Neural cell (in vitro differentiated cells): ENCODE data around the gene NCAPD2. TPM values are rescaled to one million over a fixed set of nuclear protein-coding genes. Genes with fewer than 3 reads are reported as not detected.

ENCODE experiments used
- H2AFZ ChIP-seq: fragments of 200-600, 300-800 bp; sonication (generic), shearing (Covaris generic); 2 replicates; pipeline ENCODE4 v1.6.0; 2014; ENCODE audit warnings: low read depth, mild to moderate bottlenecking, antibody characterized with exemption, low read length, moderate library complexity
- H3F3A ChIP-seq: fragments of 200-600 bp; shearing (Covaris generic); 2 replicates; pipeline ENCODE4 v1.6.1; 2016; ENCODE audit warnings: mild to moderate bottlenecking, moderate library complexity, mixed read lengths, antibody characterized with exemption, low read length; ENCODE audit not compliant: insufficient read depth, poor library complexity, severe bottlenecking
- H3K27ac ChIP-seq: fragments of 200-600, 300-800 bp; sonication (generic), shearing (Covaris generic); 2 replicates; pipeline ENCODE4 v1.5.1; 2014; ENCODE audit warnings: mild to moderate bottlenecking, low read length, moderate library complexity
- H3K27me3 ChIP-seq: fragments of 300-800, 200-600 bp; sonication (generic), shearing (Covaris generic); 2 replicates; pipeline ENCODE4 v1.6.0; 2014; ENCODE audit warnings: mild to moderate bottlenecking, low read depth, low read length, moderate library complexity; ENCODE audit not compliant: insufficient read depth
- H3K36me3 ChIP-seq: fragments of 300-800, 200-600 bp; sonication (generic), shearing (Covaris generic); 2 replicates; pipeline ENCODE4 v1.5.1; 2014; ENCODE audit warnings: mild to moderate bottlenecking, antibody characterized with exemption, low read length, moderate library complexity; ENCODE audit not compliant: insufficient read depth
- H3K4me2 ChIP-seq: fragments of 300-800, 200-600 bp; sonication (generic), shearing (Covaris generic); 2 replicates; pipeline ENCODE4 v1.6.0; 2014; ENCODE audit warnings: mild to moderate bottlenecking, low read length
- H3K4me3 ChIP-seq: fragments of 300-800, 200-600 bp; sonication (generic), shearing (Covaris generic); 2 replicates; pipeline ENCODE4 v1.5.1; 2014; ENCODE audit warnings: mild to moderate bottlenecking, low read length, moderate library complexity
- H3K79me2 ChIP-seq: fragments of 200-600 bp; shearing (Covaris generic); replicated peaks from 2 replicates; pipeline ENCODE4 v1.6.0; 2014; ENCODE audit warnings: mild to moderate bottlenecking, low read length, moderate library complexity; ENCODE audit not compliant: insufficient read depth
- H3K9ac ChIP-seq: fragments of 300-800, 200-600 bp; sonication (generic), shearing (Covaris generic); 2 replicates; pipeline ENCODE4 v1.6.1; 2016; ENCODE audit warnings: mild to moderate bottlenecking, low read length, mixed read lengths
- H3K9me2 ChIP-seq: fragments of 200-600 bp; shearing (Covaris generic); 2 replicates; pipeline ENCODE4 v1.6.1; 2016; ENCODE audit warnings: mild to moderate bottlenecking, low read length, mixed read lengths; ENCODE audit not compliant: insufficient read depth
- H3K9me3 ChIP-seq: fragments of 200-600, 300-800 bp; sonication (generic), shearing (Covaris generic); 2 replicates; pipeline ENCODE4 v1.6.1; 2016; ENCODE audit warnings: mild to moderate bottlenecking, mixed run types, low read length, moderate library complexity, mixed read lengths
- H4K20me1 ChIP-seq: fragments of 200-600 bp; shearing (Covaris generic); 2 replicates; pipeline ENCODE4 v1.6.1; 2016; ENCODE audit warnings: mild to moderate bottlenecking, mixed run types; ENCODE audit not compliant: insufficient read depth
- EP300 ChIP-seq: fragments of 450-650 bp; conservative IDR thresholded peaks from 2 replicates; pipeline ENCODE4 v1.6.1; 2014; ENCODE audit warnings: antibody characterized with exemption, mild to moderate bottlenecking, moderate library complexity; ENCODE audit not compliant: poor library complexity, severe bottlenecking
- EZH2 ChIP-seq: fragments of 200-600, 300-800 bp; shearing (Covaris generic), sonication (generic); IDR thresholded peaks from 2 replicates; pipeline ENCODE4 v1.6.1; 2014; ENCODE audit warnings: antibody characterized with exemption, low read length, borderline replicate concordance, mild to moderate bottlenecking; ENCODE audit not compliant: insufficient read depth, poor library complexity, severe bottlenecking
- MXI1 ChIP-seq: fragments of 450-650 bp; conservative IDR thresholded peaks from 2 replicates; pipeline ENCODE4 v1.6.1; 2014; ENCODE audit warnings: antibody characterized with exemption, mild to moderate bottlenecking; ENCODE audit not compliant: poor library complexity, severe bottlenecking
- POLR2AphosphoS5 ChIP-seq: IDR thresholded peaks from 2 replicates; pipeline ENCODE4 v1.6.1; 2012
- RAD21 ChIP-seq: fragments of 450-650 bp; conservative IDR thresholded peaks from 2 replicates; pipeline ENCODE4 v1.6.1; 2014; ENCODE audit warnings: antibody characterized with exemption, mild to moderate bottlenecking, moderate library complexity
- SMC3 ChIP-seq: fragments of 450-650 bp; conservative IDR thresholded peaks from 2 replicates; pipeline ENCODE4 v1.6.1; 2014; ENCODE audit warnings: antibody characterized with exemption, mild to moderate bottlenecking, moderate library complexity; ENCODE audit not compliant: poor library complexity
- TAF1 ChIP-seq: IDR thresholded peaks from 2 replicates; pipeline ENCODE4 v1.6.1; 2012; ENCODE audit warnings: low read depth
- polyA plus RNA-seq: library from polyadenylated mRNA; depleted of rRNA; stranded (reverse); fragments of >200 nt; gene quantifications from 2 replicates; pipeline ENCODE4 v1.2.3, GENCODE V29; 2014
- TF ChIP-seq, protein P1 (sequence below): IDR thresholded peaks from 2 replicates; pipeline ENCODE4 v1.6.1; 2012; ENCODE audit warnings: borderline replicate concordance
- TF ChIP-seq, protein P2 (sequence below): fragments of 450-650 bp; IDR thresholded peaks from 2 replicates; pipeline ENCODE4 v1.5.1; 2014; ENCODE audit warnings: antibody characterized with exemption, mild to moderate bottlenecking, moderate library complexity; ENCODE audit not compliant: poor library complexity, severe bottlenecking

The NCAPD2 gene
- polyA plus RNA-seq, 1 donor from 2014 or later = 4.5 TPM

DNA sequence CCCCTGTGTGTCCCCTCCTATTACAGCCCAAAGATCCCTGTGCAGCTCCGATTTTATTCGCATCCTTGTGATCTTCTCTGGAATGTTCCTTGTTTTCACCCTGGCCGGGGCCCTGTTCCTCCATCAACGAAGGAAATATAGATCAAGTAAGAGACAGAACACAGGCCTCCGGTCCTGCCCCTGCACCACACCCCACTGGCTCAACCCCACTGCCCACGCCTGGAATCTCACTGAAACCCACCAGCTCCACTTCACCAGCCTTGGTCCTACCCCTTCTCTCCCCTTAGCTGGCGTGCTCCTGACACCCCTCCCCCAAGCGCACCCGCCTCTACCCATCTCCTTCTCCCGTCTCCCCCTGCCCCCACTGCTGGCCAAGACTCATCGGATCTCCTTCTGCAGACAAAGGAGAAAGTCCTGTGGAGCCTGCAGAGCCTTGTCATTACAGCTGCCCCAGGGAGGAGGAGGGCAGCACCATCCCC is 43.0 kb upstream of the NCAPD2 start:
- peak overlapping the region; percentile 55 for H3K4me3 ChIP-seq
- peak overlapping the region; percentile 58 for H3K27ac ChIP-seq
- no peaks in the 10 kb centered on the region for H3K9me3 ChIP-seq
- H3K36me3 ChIP-seq = no peaks in the 10 kb centered on the region
- H3F3A ChIP-seq = no peaks in the 10 kb centered on the region
- no peaks in the 10 kb centered on the region for H3K9me2 ChIP-seq
- no peaks in the 10 kb centered on the region for H3K79me2 ChIP-seq
- H4K20me1 ChIP-seq = no peaks in the 10 kb centered on the region
- peak overlapping the region; percentile 83 for H2AFZ ChIP-seq
- no peaks in the 10 kb centered on the region for H3K27me3 ChIP-seq
- TF ChIP-seq TAF1 = no peak
- TF ChIP-seq, protein P1, sequence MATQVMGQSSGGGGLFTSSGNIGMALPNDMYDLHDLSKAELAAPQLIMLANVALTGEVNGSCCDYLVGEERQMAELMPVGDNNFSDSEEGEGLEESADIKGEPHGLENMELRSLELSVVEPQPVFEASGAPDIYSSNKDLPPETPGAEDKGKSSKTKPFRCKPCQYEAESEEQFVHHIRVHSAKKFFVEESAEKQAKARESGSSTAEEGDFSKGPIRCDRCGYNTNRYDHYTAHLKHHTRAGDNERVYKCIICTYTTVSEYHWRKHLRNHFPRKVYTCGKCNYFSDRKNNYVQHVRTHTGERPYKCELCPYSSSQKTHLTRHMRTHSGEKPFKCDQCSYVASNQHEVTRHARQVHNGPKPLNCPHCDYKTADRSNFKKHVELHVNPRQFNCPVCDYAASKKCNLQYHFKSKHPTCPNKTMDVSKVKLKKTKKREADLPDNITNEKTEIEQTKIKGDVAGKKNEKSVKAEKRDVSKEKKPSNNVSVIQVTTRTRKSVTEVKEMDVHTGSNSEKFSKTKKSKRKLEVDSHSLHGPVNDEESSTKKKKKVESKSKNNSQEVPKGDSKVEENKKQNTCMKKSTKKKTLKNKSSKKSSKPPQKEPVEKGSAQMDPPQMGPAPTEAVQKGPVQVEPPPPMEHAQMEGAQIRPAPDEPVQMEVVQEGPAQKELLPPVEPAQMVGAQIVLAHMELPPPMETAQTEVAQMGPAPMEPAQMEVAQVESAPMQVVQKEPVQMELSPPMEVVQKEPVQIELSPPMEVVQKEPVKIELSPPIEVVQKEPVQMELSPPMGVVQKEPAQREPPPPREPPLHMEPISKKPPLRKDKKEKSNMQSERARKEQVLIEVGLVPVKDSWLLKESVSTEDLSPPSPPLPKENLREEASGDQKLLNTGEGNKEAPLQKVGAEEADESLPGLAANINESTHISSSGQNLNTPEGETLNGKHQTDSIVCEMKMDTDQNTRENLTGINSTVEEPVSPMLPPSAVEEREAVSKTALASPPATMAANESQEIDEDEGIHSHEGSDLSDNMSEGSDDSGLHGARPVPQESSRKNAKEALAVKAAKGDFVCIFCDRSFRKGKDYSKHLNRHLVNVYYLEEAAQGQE = no peak
- no peak for TF ChIP-seq MXI1
- TF ChIP-seq SMC3 = no peak
- TF ChIP-seq, protein P2, sequence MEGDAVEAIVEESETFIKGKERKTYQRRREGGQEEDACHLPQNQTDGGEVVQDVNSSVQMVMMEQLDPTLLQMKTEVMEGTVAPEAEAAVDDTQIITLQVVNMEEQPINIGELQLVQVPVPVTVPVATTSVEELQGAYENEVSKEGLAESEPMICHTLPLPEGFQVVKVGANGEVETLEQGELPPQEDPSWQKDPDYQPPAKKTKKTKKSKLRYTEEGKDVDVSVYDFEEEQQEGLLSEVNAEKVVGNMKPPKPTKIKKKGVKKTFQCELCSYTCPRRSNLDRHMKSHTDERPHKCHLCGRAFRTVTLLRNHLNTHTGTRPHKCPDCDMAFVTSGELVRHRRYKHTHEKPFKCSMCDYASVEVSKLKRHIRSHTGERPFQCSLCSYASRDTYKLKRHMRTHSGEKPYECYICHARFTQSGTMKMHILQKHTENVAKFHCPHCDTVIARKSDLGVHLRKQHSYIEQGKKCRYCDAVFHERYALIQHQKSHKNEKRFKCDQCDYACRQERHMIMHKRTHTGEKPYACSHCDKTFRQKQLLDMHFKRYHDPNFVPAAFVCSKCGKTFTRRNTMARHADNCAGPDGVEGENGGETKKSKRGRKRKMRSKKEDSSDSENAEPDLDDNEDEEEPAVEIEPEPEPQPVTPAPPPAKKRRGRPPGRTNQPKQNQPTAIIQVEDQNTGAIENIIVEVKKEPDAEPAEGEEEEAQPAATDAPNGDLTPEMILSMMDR = no peak
- no peak for TF ChIP-seq EP300
- no peak for TF ChIP-seq EZH2
- no peak for TF ChIP-seq RAD21
- TF ChIP-seq POLR2AphosphoS5 = no peak
- peak overlapping the region; percentile 34 for H3K4me2 ChIP-seq
- H3K9ac ChIP-seq = peak overlapping the region; percentile 70

DNA sequence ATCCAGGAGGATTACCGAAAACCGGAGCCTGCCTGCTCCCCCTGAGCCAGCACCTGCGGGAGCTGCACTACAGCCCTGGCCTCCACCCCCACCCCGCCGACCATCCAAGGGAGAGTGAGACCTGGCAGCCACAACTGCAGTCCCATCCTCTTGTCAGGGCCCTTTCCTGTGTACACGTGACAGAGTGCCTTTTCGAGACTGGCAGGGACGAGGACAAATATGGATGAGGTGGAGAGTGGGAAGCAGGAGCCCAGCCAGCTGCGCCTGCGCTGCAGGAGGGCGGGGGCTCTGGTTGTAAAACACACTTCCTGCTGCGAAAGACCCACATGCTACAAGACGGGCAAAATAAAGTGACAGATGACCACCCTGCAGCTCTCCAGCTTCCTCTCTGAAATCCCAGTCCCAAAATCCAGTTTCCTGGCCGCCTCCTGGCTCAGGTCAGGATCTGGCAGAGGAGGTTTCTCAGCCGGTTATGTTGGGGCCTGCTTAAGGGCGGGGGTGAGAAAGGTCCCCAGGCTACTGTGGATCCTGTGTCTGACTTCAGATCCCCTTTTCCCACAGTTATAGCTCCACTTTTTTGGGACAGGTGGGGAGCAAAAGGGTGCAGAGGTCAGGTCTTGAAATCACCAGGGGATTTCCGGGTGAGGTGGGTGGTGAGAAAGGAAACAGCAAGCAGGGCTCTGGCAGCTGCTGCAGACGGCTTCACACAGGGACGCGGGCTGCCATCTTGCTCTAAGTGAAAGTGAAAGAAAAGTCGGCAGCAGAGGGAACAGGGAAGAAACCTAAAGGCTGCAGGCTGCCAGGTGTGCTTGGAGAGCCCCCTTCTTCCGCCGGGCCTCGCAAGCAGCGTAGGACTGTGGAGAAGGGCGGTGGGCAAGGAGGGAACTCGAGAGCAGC is 42.3 kb upstream of the NCAPD2 start, which contains the start of gene TAPBPL:
Gene TAPBPL (plus strand): TSS at position 695 of the 897 bp plus-strand sequence. CDS start 207 bp downstream, outside the sequence.
- Histone ChIP-seq H3F3A (no peaks in the 10 kb centered on the region), H4K20me1 (no peaks in the 10 kb centered on the region), H3K36me3 (no peaks in the 10 kb centered on the region), H3K79me2 (no peaks in the 10 kb centered on the region), H3K9ac (peak within 1 kb of the TSS; percentile 70), H3K27ac (peak within 1 kb of the TSS; percentile 58), H3K9me3 (no peaks in the 10 kb centered on the region), H3K9me2 (no peaks in the 10 kb centered on the region), H3K4me3 (peak within 1 kb of the TSS; percentile 55), H2AFZ (peak within 1 kb of the TSS; percentile 83), H3K4me2 (peak within 1 kb of the TSS; percentile 34), H3K27me3 (no peaks in the 10 kb centered on the region)
- TF ChIP-seq POLR2AphosphoS5 (peak; percentile 50), MXI1 (no peak), RAD21 (no peak), SMC3 (no peak), TAF1 (peak; percentile 46), EP300 (peak; percentile 24), EZH2 (no peak)
- TF ChIP-seq, protein P2 = no peak
- TF ChIP-seq, protein P1 = peak; percentile 37
